Measurements from ENCODE around the gene PPP1R27. TPM values are rescaled to one million over a fixed set of nuclear protein-coding genes. Genes with fewer than 3 reads are reported as not detected.

PPP1R27 gene
- polyA plus RNA-seq, 3 donors: 0.22 to 1.5 (median 0.33) TPM

- intact Hi-C loops (cut with micrococcal nuclease): no loop called here
- H3K79me2 ChIP-seq (ENCODE audit: insufficient read depth, low read length): peaks cover 32% of the 10 kb centered on the region
- no peak overlapping the region for H3K4me2 ChIP-seq (replicated peaks; ENCODE audit: extremely low read depth, low read length, poor library complexity, severe bottlenecking)
- TF ChIP-seq, protein P1, sequence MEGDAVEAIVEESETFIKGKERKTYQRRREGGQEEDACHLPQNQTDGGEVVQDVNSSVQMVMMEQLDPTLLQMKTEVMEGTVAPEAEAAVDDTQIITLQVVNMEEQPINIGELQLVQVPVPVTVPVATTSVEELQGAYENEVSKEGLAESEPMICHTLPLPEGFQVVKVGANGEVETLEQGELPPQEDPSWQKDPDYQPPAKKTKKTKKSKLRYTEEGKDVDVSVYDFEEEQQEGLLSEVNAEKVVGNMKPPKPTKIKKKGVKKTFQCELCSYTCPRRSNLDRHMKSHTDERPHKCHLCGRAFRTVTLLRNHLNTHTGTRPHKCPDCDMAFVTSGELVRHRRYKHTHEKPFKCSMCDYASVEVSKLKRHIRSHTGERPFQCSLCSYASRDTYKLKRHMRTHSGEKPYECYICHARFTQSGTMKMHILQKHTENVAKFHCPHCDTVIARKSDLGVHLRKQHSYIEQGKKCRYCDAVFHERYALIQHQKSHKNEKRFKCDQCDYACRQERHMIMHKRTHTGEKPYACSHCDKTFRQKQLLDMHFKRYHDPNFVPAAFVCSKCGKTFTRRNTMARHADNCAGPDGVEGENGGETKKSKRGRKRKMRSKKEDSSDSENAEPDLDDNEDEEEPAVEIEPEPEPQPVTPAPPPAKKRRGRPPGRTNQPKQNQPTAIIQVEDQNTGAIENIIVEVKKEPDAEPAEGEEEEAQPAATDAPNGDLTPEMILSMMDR (IDR thresholded peaks at IDR 0.05): no peak
- H3K4me3 ChIP-seq (replicated peaks in 1 of 3; ENCODE audit: low read depth in 2 of 3, low read length in 3 of 3): no peak overlapping the region
- H3K27me3 ChIP-seq (ENCODE audit: control insufficient read depth in 2 of 2, insufficient read depth in 2 of 2, low read length in 2 of 2): no peaks in the 10 kb centered on the region
- no peak overlapping the region for H3K27ac ChIP-seq (ENCODE audit: low read depth in 1 of 2, low read length in 2 of 2)
- 89% methylated on average over 8 of the region's 11 CpGs for WGBS (ENCODE audit: insufficient coverage)
- H4K20me1 ChIP-seq (ENCODE audit: insufficient read depth, low read length): peaks cover 14% of the 10 kb centered on the region
- H3K9me3 ChIP-seq (replicated peaks in 1 of 2; ENCODE audit: control insufficient read depth in 1 of 2, insufficient read depth in 1 of 2, low read length in 2 of 2): no peaks in the 10 kb centered on the region
- no peak overlapping the region for H3K4me3 Mint-ChIP-seq
- H3K9ac ChIP-seq (ENCODE audit: insufficient read depth, low read length, poor library complexity, severe bottlenecking): no peak overlapping the region
- no peak overlapping the region for H2AFZ ChIP-seq (ENCODE audit: insufficient read depth, low read depth, low read length, poor library complexity, severe bottlenecking)
- peaks cover 11 to 14% of the 10 kb centered on the region in 2 donors for H3K36me3 ChIP-seq (replicated peaks in 1 of 2; ENCODE audit: control insufficient read depth in 1 of 2, insufficient read depth in 2 of 2, low read length in 2 of 2)
- no peak for DNase-seq
- peak overlapping the region in 4 of 7 donors; percentile 23 to 59 (median 36) for H3K27ac Mint-ChIP-seq
- no peaks in the 10 kb centered on the region for H3K27me3 Mint-ChIP-seq (ENCODE audit: low read depth in 3 of 3)
- no peaks in the 10 kb centered on the region for H3K9me3 Mint-ChIP-seq
- peaks cover 17 to 19% of the 10 kb centered on the region in 2 donors for H3K36me3 Mint-ChIP-seq
- H3K4me1 Mint-ChIP-seq: peaks cover 8% of the 10 kb centered on the region
- peaks cover 4 to 11% of the 10 kb centered on the region in 2 donors for H3K4me1 ChIP-seq (ENCODE audit: control insufficient read depth in 1 of 2, insufficient read depth in 2 of 2, low read length in 2 of 2)
These were observed 8.9 kb downstream of the PPP1R27 start for GRCh38 chr17:81825841-81826466.

- no peak for DNase-seq
- H3K27ac ChIP-seq (ENCODE audit: low read depth in 1 of 2, low read length in 2 of 2): no peak overlapping the region
- no peaks in the 10 kb centered on the region for H3K27me3 ChIP-seq (ENCODE audit: control insufficient read depth in 2 of 2, insufficient read depth in 2 of 2, low read length in 2 of 2)
- Mint-ChIP-seq H3K4me3 (no peak overlapping the region), H3K4me1 (peaks cover 4% of the 10 kb centered on the region), H3K27ac (peak overlapping the region in 2 of 7 donors; percentile 9 to 75), H3K36me3 (peaks cover 15 to 19% of the 10 kb centered on the region in 2 donors), H3K9me3 (no peaks in the 10 kb centered on the region), H3K27me3 (ENCODE audit: low read depth in 3 of 3) (peaks cover 0 to 3% (median 0%) of the 10 kb centered on the region in 3 donors)
- intact Hi-C loops (cut with micrococcal nuclease): loop anchor here in 1 of 2 donors (5.0 kb wide), 1 partner anchor 33 kb away; no protein-coding TSS in a partner anchor
- 87% methylated on average over 11 of the region's 11 CpGs for WGBS (ENCODE audit: insufficient coverage)
- H3K36me3 ChIP-seq (replicated peaks in 1 of 2; ENCODE audit: control insufficient read depth in 1 of 2, insufficient read depth in 2 of 2, low read length in 2 of 2): peaks cover 11 to 14% of the 10 kb centered on the region in 2 donors
- H3K4me1 ChIP-seq (ENCODE audit: control insufficient read depth in 1 of 2, insufficient read depth in 2 of 2, low read length in 2 of 2): peaks cover 4 to 10% of the 10 kb centered on the region in 2 donors
- H3K9ac ChIP-seq (ENCODE audit: insufficient read depth, low read length, poor library complexity, severe bottlenecking): no peak overlapping the region
- no peak overlapping the region for H3K4me2 ChIP-seq (replicated peaks; ENCODE audit: extremely low read depth, low read length, poor library complexity, severe bottlenecking)
- peaks cover 14% of the 10 kb centered on the region for H4K20me1 ChIP-seq (ENCODE audit: insufficient read depth, low read length)
- H3K79me2 ChIP-seq (ENCODE audit: insufficient read depth, low read length): peaks cover 20% of the 10 kb centered on the region
- TF ChIP-seq, protein P1 (IDR thresholded peaks at IDR 0.05): no peak
- H2AFZ ChIP-seq (ENCODE audit: insufficient read depth, low read depth, low read length, poor library complexity, severe bottlenecking): no peak overlapping the region
- H3K4me3 ChIP-seq (replicated peaks in 1 of 3; ENCODE audit: low read depth in 2 of 3, low read length in 3 of 3): no peak overlapping the region
- H3K9me3 ChIP-seq (replicated peaks in 1 of 2; ENCODE audit: control insufficient read depth in 1 of 2, insufficient read depth in 1 of 2, low read length in 2 of 2): no peaks in the 10 kb centered on the region
These were observed 10.3 kb downstream of the PPP1R27 start for GRCh38 chr17:81824595-81824994.
